ENCODE results near the gene ENPP3.

ENPP3 gene

DNA sequence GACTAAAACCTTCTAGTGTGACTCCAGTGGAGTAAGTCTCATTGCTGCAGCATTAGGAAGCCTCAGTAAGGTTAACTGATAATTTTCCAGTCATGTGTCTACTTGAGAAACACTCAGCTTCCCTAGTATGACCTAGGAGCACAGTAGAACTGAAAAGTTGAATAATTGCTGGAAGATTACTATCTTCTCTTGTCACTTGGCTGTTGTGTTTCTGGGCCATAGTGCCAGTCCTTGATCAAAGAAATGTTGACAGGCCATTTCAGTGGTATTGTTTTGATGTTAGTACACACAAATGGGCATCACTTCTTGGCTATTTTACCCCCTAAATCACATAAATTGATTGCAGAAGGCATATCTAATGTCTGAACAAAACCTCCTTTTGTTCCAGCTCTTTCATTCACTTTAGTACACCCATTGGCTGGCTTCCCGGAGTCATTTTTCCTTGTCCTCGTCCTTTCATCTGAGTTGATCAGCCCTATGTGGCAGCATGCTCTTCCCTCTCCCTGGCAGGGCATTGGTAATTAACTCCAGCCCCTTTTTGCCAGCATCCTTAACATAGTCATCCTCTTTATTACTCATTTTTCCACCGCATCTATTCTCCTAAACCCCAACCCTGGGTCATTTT lies 6.0 kb downstream of the ENPP3 start:
- DNase-seq (ENCODE audit: low read depth) = no peak

DNA sequence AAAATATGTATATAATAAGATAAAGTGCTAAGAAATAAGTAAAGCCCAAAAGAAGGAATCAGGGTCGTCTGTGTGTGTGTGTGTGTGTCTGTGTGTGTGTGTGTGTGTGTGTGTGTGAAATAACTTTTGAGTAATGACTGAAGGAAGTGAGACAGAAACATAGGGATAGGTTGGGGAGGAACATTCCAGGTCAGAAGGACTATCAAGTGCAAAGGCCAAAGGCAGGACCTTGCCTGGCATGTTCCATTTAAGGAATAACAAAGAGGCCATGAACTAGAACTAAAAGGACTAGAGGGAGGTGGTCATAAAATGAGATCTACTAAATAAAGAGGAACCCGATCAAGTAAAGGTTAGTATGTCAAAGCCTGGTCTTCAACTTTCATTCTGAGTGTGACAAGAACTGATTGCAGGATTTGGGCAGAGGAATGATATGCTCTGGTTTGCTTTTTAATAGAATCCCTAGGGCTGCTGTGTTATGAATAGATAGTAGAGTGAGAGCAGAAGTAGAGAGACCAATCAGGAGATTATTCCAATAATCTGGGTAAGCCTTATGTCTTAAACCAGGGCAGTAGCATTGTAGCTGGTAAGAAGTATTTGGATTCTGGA lies 6.9 kb downstream of the ENPP3 start:
- DNase-seq (ENCODE audit: low read depth) = no peak

DNA sequence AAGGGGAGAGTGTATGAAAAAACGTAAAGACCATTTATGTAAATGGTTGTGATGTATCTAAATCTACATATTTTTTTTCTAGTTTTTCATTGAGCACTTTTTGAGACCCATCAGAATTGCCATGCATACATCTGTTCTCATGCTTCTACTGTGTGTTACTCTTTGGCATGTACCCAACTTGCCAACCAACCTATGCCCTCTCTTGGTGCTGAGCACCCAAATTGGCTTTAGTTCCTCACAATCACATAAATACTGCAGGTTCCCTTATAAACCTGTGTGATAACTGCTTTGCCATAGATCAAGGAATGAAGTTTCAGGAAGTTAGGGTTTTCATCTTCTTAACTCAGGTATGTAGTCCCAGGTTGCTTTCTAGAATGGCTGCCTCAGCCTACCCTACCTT lies 7.8 kb downstream of the ENPP3 start:
- DNase-seq (ENCODE audit: low read depth) = no peak

DNA sequence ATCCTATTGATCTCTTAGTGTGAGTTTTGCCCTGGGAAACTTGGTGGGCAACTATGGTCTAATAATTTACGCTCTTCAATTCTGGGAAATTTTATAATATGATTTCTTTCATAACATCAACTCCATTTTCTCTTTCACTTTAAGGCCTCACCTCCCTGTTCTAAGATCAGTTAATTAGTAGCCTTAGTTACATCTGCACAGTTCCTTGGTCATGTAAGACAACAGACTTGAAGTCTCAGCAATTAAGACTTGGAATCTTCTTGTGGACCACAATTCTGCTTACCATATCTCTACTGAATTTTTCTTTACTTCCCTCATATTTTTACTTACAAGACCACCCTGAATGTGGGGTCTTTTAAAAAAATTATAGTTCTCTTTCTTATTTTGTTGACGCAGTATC lies 8.7 kb downstream of the ENPP3 start:
- DNase-seq (ENCODE audit: low read depth) = no peak

DNA sequence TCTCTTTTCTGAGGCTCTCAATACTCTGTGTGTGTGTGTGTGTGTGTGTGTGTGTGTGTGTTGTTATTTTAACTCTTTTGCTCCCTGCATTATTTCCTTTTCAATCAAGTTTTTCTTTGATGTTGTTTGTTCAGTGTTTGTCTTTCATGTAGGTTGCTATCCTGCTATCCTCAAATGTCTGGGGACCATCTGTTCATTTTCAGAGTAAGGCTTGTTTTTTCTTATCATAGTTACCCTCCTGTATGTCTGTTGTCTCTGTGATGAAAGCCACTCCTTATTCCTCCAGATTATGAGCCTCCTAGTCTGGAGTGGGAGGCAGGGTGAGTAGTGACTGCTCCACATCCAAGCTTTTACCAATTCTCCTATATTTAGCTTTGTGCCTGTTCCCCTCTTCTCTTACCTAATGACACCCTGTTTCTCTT lies 9.2 kb downstream of the ENPP3 start:
- no peak for DNase-seq (ENCODE audit: low read depth)

DNA sequence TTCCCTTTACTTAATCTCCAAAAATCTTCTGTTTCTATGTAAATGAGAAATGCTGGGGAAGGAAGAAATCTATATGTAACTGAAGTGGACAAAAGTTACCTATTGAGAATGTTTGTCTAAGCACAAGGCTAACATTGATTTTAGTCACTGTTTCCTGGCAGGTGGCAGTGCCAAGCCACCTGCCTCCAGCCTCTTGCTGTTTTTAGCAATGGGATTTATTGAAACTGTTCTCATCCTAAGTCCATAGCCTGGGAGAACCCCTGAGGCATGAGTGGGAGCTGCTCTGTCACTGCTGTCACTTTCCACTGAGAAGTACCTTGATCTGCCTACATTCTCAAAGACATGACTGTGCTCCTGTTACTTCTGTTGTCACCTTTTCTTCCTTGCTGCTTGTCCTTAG lies 14.7 kb downstream of the ENPP3 start:
- DNase-seq (ENCODE audit: low read depth) = no peak

DNA sequence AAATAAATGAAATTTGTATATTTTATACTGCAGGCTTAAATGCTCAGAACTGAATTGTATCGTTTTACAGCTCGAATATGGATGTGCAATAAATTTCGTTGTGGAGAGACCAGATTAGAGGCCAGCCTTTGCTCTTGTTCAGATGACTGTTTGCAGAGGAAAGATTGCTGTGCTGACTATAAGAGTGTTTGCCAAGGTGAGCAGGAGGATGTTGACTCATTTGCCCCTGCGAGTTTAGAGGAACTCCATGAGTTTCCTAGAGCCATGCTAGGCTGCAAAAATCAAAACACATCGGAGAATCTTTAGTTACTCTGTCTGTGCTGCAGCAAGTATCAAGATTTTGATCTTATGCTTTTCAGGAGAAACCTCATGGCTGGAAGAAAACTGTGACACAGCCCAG lies 15.4 kb downstream of the ENPP3 start:
- DNase-seq (ENCODE audit: low read depth) = no peak

DNA sequence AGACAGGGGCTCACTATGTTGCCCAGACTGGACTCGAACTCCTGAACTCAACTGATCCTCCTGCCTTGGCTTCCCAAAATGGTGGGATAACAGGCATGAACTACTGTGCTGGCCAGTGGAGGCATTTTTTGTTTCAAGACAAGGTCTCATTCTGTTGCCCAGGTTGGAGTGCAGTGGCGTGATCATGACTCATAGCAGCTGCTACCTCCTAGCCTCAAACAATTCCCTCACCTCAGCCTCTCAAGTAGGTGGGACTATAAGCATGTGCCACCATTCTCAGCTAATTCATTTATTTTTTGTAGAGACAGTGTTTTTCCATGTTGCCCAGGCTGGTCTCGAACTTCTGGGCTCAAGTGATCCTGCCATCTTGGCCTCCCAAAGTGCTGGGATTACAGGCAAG lies 17.2 kb downstream of the ENPP3 start:
- DNase-seq (ENCODE audit: low read depth) = no peak

DNA sequence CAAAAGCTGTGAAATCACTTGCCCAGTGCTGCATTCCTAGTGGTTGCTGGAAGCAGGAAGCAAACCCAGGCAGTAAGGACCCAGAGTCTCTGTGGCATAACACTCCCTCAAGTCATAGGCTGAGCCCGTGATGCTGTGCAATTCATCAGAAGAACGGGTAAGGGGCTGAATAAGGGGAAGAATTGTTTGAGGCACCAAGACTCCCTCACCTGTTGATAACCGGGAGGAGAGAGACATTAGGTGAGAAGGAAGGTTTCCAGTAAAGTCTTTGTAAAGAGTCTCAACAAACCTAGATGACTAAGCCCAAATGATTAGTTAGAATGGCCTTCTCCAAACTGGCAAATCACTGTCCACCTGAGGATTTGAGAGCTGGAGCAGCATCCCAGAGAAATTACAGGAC lies 18.3 kb downstream of the ENPP3 start:
- no peak for DNase-seq (ENCODE audit: low read depth)

DNA sequence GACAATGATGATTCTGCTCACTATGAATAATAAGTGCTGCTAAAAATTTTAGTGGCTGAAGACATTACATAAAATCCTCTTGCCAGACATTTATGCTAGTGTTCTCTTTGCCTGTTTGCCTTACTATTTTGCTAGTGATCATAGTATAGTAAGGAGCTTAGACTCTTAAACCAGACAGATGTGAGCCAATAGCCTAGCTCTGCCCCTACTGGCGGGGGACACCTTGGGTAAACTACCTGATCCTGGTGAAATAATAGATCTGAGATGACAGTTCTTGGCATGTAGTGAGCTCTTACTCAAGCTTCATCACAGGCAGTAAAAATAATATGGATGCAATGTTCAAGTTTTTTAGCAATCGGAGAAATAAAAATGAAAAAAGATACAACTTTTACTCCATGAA lies 18.8 kb downstream of the ENPP3 start:
- no peak for DNase-seq (ENCODE audit: low read depth)

DNA sequence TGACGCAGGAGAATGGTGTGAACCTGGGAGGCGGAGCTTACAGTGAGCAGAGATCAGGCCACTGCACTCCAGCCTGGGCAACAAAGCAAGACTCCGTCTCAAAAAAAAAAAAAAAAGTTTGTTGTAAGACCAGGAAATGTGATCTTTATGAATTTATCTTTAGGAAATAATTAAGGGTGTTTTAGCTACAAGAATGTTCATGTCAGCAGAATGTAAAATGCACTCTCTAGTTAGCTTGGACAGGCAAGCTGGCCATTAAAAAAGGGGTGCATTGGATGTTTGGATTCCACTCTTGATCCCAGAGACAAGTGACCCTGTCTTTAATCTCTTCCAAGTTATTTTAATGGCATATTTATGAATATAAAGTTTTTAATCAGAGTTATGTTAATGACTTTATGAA lies 19.6 kb downstream of the ENPP3 start:
- no peak for DNase-seq (ENCODE audit: low read depth)

DNA sequence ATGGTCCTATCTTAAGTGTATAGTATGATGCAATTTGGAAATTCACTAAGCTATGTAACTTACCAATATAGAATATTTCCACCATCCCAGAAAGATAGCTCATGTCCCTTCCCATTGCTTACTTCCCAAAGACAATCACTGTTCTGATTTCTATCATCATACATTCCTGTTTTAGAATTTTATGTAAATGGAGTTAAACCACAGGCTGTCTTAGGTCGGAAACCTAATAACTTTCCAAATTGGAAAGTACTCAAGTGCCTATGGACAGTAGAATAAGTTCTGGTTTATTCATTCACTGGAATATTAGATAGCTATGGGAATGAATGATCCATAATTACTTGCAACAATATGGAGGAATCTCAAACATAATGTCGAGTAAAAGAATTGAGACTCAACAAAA lies 20.1 kb downstream of the ENPP3 start:
- no peak for DNase-seq (ENCODE audit: low read depth)

DNA sequence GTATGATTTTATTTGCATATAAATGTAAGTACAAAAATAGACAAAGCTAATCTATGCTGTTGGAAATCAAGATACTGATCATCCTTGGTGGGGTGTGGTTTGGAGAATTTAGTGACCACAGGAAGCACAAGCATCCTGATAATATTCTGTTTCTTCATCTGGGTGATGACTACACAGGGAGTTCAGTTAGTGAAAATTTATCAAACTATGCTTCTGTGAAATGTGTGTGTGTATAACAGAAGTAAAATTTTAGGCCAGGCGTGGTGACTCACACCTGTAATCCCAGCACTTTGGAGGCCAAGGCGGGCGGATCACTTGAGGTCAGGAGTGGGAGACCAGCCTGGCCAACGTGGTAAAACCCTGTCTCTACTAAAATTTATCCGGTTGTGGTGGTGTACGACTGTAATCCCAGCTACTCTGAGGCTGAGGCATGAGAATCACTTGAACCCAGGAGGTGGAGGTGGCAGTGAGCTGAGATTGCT lies 20.6 kb downstream of the ENPP3 start:
- peak; percentile 42 for DNase-seq (ENCODE audit: low read depth)

DNA sequence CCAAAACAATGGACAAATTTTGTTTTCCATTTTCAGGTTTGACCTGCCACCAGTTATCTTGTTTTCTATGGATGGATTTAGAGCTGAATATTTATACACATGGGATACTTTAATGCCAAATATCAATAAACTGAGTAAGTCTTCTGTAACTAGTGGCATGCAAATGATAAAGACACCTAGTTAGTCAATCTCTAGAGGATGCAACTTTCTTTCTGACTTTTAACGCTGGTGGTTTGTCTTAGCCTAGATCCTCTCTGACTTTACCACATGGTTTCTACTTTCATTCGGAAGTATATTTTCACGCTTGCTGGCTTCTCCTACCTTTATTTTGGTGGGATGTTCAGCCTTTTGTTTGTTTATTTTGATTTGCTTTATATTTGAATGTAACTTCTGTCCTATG lies 21.2 kb downstream of the ENPP3 start:
- no peak for DNase-seq (ENCODE audit: low read depth)

DNA sequence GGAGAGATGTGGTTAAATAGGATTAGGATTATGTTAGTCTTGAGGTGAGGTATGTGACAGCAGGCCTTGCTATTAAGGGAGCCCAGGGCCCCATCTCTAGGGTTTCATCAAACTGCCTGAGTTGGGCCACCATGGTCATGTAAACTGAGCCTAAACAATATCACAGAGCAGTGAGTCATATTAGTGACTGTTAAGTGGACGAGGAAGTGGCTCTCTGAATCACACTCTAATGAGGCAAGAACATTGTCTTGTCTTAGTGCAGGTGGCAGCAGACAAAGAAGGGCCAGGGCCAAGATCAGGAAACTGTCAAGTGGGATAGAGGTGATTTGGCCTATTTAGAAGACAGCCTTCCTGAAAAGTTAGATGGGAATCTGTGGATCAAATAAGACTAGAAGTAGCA lies 23.1 kb downstream of the ENPP3 start:
- peak; percentile 10 for DNase-seq (ENCODE audit: low read depth)

DNA sequence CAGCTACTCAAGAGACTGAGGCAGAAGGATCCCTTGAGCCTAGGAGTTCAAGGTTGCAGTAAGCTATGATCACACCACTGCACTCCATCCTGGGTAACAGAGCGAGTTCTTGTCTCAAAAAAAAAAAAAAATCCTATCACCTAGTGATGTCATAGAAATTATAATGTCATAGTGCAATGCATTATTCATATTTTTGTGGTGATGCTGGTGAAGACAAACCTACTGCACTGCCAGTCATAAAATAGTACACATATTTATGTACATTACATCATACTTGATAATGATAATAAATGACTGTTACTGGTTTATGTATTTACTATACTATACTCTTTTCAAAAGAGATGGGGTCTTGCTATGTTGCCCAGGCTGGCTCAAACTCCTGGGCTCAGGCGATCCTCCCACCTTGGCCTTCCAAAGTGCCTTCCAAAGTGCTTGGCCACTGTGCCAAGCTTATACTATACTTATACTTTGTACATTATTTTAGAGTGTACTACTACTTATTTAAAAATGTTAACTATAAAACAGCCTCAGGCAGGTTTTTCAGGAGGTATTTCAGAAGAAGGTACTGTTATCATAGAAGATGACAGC lies 26.6 kb downstream of the ENPP3 start:
- no peak for DNase-seq (ENCODE audit: low read depth)

DNA sequence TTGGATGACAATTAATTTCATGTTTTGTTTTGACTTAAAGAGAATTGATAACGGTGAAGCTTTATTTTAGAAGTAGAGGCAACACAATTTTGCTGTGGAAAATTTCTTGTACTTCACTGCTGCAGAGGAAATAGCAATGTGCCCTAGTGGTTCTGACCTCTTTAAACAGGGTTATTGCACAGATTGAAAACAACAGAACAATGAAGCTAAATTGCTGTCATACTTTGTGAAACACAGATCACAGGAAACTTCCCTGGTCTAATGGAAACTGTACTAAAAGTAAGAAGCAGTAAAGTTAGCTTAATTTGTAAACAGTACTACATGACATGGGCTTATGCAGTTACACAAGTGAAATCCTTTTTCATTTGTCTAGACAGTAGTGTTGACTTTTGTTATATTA lies 32.8 kb downstream of the ENPP3 start:
- DNase-seq (ENCODE audit: low read depth) = no peak

DNA sequence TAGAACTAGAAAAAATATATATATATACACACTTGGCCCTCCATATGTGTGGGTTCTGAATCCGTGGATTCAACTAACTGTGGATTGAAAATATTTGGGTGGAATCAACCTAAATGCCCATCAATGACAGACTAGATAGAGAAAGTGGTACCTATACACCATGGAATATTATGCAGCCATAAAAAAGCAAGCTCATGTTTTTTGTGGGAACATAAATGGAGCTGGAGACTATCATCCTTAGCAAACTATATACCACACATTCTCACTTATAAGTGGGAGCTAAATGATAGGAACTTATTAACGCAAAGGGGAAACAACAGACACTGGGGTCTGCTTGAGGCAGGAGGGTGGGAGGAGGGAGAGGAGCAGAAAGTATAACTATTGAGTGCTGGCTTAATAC lies 36.1 kb downstream of the ENPP3 start:
- no peak for DNase-seq (ENCODE audit: low read depth)

DNA sequence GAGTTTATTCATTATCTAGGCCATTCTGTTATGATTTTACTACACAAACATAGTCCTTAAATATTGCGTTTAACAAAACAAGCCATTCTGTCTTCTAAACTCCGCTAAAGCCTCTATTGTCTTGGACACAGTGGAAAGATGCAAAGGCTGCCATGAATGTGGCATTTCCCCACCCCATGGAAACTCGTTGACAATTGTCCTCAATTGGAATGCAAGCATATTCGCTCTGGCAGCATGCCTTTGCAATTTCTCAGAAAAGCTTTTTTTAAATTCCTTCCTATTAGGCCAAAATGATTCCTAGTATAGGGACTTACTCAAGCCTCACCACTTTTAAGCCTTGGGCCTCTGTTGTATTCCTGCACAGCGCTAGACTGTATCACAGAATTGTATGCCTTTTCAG lies 41.3 kb downstream of the ENPP3 start:
- no peak for DNase-seq (ENCODE audit: low read depth)

DNA sequence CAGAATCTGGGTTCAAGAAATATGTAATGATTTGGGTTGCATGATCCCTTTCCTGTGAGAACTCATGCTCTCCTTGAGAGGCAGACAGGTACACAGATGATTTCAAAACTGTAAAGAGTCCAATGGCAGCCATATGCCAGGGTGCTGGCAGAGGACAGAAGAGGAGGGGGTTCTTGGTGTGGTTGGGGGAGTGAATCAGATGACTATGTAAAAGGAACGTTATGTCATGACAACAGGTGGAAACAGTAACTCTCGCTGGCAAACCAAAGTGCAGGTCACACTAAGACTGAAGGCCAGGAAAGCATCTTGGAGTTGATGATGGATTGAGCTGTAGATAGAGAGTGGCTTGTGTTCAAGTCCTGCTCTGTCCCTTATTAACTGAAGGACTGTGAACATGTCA lies 43.8 kb downstream of the ENPP3 start:
- no peak for DNase-seq (ENCODE audit: low read depth)

DNA sequence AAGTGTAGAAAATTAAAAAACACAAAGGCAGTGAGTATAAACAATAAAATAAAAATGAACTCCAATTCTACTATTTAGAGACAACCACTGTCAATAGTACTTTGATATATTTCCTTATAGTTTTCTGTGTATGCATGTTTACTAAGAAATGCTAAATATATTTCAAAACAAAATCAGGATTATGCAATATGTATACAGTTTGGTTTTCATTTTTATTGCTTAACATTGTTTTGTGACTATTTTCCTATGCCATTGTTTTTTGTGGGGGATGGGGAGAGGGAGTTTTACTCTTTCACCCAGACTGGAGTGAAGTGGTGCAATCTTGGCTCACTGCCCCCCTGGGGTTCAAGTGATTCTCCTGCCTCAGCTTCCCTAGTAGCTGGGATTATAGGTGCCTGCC lies 44.5 kb downstream of the ENPP3 start:
- no peak for DNase-seq (ENCODE audit: low read depth)

DNA sequence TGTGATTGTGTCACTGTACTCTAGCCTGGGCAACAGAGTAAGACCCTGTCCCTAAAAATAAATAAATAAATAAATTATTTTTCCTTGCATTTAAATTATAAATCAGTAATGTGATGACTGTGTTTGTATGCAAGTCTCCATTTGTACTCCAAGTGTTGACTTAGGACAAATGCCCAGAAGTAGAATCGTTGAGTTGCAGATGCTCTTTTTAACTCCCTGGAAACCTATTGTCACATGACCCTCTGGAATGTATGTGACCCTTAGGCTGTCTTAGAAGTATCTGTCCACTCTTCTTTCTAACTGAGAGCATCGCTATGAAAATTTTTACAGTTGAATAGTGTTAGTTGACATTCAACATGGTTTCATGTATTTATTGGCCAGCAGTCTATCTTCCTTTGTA lies 45.3 kb downstream of the ENPP3 start:
- DNase-seq (ENCODE audit: low read depth) = no peak

DNA sequence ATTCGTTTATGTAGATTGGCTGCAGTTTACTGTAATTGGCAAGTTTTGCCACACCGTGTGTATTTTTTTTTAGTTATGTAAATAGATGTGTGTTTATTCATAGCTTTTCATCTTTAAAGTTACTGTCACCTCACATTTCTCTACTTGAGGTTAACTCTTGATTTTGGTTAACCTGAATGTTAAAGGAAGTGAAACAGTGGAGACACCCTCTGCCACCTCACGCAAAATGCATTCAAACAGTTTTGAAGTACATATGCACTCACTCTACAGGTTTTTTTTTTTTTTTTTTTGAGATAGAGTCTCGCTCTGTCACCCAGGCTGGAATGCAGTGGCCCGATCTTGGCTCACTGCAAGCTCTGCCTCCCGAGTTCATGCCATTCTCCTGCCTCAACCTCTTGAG lies 46.4 kb downstream of the ENPP3 start:
- DNase-seq (ENCODE audit: low read depth) = no peak

DNA sequence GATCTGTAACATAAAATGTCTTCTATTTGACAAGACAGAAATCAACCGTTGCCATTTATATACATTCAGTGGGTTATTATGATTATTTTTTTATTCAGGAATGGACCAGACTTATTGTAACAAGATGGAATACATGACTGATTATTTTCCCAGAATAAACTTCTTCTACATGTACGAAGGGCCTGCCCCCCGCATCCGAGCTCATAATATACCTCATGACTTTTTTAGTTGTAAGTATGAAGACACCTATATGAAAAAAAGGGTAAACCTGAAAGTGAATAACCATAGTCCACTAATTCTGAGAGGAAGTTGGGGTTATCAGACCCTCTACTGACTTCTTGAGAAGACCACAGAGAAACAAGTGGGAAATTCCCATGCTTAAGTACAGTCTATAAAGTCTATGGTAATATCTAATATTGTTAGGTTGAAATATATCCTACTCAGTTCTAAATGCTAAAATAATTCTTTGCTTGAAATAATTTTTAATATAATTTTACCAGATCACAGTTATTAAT lies 48.2 kb downstream of the ENPP3 start:
- no peak for DNase-seq (ENCODE audit: low read depth)
